ENCODE measurements around the gene SIRT4. TPM values are rescaled to one million over a fixed set of nuclear protein-coding genes. Genes with fewer than 3 reads are reported as not detected.

SIRT4 gene
- total and polyA plus RNA-seq, 2 of the 8 experiments (the other 6 are each of a cell fraction or from before 2014, with no cell fraction given): 3.8 to 4.1 TPM

- TF ChIP-seq NRF1 (IDR thresholded peaks at IDR 0.05; ENCODE audit: low read depth, low read length): no peak
- TF ChIP-seq EP300 (IDR thresholded peaks at IDR 0.05; ENCODE audit: borderline replicate concordance in 1 of 2, low read depth in 2 of 2, low read length in 2 of 2): no peak
- TF ChIP-seq YY1 (IDR thresholded peaks at IDR 0.05; ENCODE audit: low read depth, low read length): no peak
Observed at GRCh38 chr12:120254809-120255208, 47.3 kb upstream of the SIRT4 start (continued).

Data from H1 (cell line).